Mammary epithelial cell (primary cell): ENCODE results near the gene INS.

Experiments used
- EZH2 ChIP-seq: IDR thresholded peaks from 2 replicates; pipeline ENCODE4 v1.6.1; 2012; ENCODE audit warnings: low read length, inconsistent platforms, borderline replicate concordance
- TF ChIP-seq, protein P1 (sequence below), 2 donors: IDR thresholded peaks in 1 of 2; conservative IDR thresholded peaks in 1 of 2; 2 replicates each; pipeline ENCODE4 v1.5.1; 2011 to 2012; ENCODE audit warnings: inconsistent platforms in 2 of 2, low read length in 2 of 2, mild to moderate bottlenecking in 2 of 2, control low read depth in 1 of 2, low read depth in 1 of 2; ENCODE audit not compliant: insufficient read depth in 1 of 2; ENCODE audit errors: extremely low read depth in 1 of 2

DNA sequence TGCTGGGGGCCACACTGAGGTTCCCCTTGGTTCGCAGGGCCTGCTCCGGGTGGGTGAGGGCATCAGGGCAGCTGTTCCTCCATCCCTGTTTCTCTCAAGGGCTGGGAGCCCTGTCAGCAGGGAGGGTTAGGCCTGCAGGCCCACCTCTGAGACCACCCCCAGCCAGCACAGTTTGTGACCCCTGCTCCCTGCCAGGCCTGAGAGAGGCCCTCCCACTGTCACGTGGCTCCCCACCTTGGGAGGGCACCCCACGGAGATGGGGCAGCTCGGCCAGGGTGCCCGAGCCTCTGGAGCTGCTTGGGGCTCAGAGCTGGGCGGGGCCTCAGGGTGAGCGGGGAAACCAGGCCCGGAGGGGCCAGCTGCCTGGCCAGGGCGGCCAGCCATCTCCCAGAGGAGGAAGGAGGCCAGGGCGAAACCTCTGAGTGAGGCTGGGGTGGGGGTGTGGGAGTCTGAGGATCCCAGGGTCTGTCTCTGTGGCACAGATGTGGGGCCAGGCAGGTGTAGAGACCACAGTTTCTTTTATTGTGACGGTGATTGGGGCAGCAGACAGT is 2.5 kb upstream of the INS start:
- TF ChIP-seq EZH2, result no peak
- TF ChIP-seq, protein P1, sequence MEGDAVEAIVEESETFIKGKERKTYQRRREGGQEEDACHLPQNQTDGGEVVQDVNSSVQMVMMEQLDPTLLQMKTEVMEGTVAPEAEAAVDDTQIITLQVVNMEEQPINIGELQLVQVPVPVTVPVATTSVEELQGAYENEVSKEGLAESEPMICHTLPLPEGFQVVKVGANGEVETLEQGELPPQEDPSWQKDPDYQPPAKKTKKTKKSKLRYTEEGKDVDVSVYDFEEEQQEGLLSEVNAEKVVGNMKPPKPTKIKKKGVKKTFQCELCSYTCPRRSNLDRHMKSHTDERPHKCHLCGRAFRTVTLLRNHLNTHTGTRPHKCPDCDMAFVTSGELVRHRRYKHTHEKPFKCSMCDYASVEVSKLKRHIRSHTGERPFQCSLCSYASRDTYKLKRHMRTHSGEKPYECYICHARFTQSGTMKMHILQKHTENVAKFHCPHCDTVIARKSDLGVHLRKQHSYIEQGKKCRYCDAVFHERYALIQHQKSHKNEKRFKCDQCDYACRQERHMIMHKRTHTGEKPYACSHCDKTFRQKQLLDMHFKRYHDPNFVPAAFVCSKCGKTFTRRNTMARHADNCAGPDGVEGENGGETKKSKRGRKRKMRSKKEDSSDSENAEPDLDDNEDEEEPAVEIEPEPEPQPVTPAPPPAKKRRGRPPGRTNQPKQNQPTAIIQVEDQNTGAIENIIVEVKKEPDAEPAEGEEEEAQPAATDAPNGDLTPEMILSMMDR (conservative IDR thresholded peaks at IDR 0.05 in 1 of 2, IDR thresholded peaks at IDR 0.05 in 1 of 2; ENCODE audit: extremely low read depth in 1 of 2, insufficient read depth in 1 of 2, low read depth in 1 of 2, low read length in 2 of 2), result no peak
